Measurements from ENCODE around the gene DHRS4. TPM values are rescaled to one million over a fixed set of nuclear protein-coding genes. Genes with fewer than 3 reads are reported as not detected.
A peak's percentile ranks its signal among the peaks of the same experiment; 100 is the strongest.
"Not testable (repeated sequence)": the region's sequence is repeated elsewhere in the genome, so short reads cannot be mapped to it uniquely, and the experiment has no call there.

Gene DHRS4
- total and polyA plus RNA-seq, 2 experiments from 2014 or later = 25.4 to 35.4 TPM

DNA sequence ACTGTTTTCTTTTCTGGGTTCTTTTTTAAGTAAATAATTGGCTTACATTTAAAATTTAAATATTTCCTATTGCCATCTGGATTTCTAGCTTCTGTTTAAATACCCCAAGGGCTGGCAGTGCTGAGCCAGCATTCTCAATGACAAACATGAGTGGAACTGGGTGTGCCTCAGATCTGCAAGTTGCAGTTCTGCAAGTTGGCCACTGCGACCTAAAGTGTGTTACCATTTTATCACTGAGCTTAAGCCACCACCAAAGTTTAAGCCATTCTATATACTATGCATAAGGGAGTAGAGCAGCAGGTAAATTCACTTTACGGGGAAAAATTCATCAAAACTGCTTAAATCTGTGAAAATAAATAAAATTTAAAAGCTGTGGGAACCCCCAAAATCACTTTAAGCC is 23.6 kb downstream of the DHRS4 start:
- DNase-seq = peak; percentile 35

GRCh38 chr14:23981951-23982813 is 28.6 kb downstream of the DHRS4 start:
- H3K4me2 ChIP-seq (ENCODE audit: unreplicated experiment); in situ Hi-C loops (cut with MboI); H2AFZ ChIP-seq; H3K27ac ChIP-seq; H3K27me3 ChIP-seq (replicated peaks; ENCODE audit: insufficient read depth); H4K20me1 ChIP-seq (ENCODE audit: insufficient read depth); DNase-seq; H3K9me2 ChIP-seq (ENCODE audit: insufficient read depth); H3K9me3 ChIP-seq (ENCODE audit: low read depth); H3K79me2 ChIP-seq (ENCODE audit: insufficient read depth); H3K9ac ChIP-seq; H3K4me3 ChIP-seq; H3K36me3 ChIP-seq (ENCODE audit: low read depth): not testable (repeated sequence)
- Histone ChIP-seq H3F3A (ENCODE audit: insufficient read depth) (peaks cover 29% of the 10 kb centered on the region), H3K4me1 (ENCODE audit: insufficient read depth) (peaks cover 29% of the 10 kb centered on the region)
- WGBS, 2 experiments (ENCODE audit: low coverage in 1 of 2, low lambda C conversion rate in 2 of 2, missing lambda C conversion rate in 2 of 2) = 90% methylated on average over 10 of the region's 10 CpGs

More for the DNA sequence above, 23.6 kb downstream of the DHRS4 start:
- H3F3A ChIP-seq (ENCODE audit: insufficient read depth); H3K36me3 ChIP-seq (ENCODE audit: low read depth); H3K4me1 ChIP-seq (ENCODE audit: insufficient read depth); in situ Hi-C loops (cut with MboI); H3K4me3 ChIP-seq; H4K20me1 ChIP-seq (ENCODE audit: insufficient read depth); H3K4me2 ChIP-seq (ENCODE audit: unreplicated experiment); H2AFZ ChIP-seq; H3K27me3 ChIP-seq (replicated peaks; ENCODE audit: insufficient read depth); H3K9ac ChIP-seq; H3K79me2 ChIP-seq (ENCODE audit: insufficient read depth); H3K9me2 ChIP-seq (ENCODE audit: insufficient read depth); H3K9me3 ChIP-seq (ENCODE audit: low read depth); H3K27ac ChIP-seq: not testable (repeated sequence)
- 46 to 49% methylated on average over 2 of the region's 2 CpGs for WGBS, 2 experiments (ENCODE audit: low coverage in 1 of 2, low lambda C conversion rate in 2 of 2, missing lambda C conversion rate in 2 of 2)

- 25 to 37% methylated on average over 4 of the region's 4 CpGs for WGBS, 2 experiments (ENCODE audit: low coverage in 1 of 2, low lambda C conversion rate in 2 of 2, missing lambda C conversion rate in 2 of 2)
- Histone ChIP-seq H3K27me3 (replicated peaks; ENCODE audit: insufficient read depth) (no peaks in the 10 kb centered on the region), H3K36me3 (ENCODE audit: low read depth) (no peaks in the 10 kb centered on the region), H3K9me2 (ENCODE audit: insufficient read depth) (no peaks in the 10 kb centered on the region), H4K20me1 (ENCODE audit: insufficient read depth) (no peaks in the 10 kb centered on the region), H3K79me2 (ENCODE audit: insufficient read depth) (no peaks in the 10 kb centered on the region), H3F3A (ENCODE audit: insufficient read depth) (peaks cover 35% of the 10 kb centered on the region), H3K4me3 (no peak overlapping the region), H2AFZ (no peak overlapping the region), H3K4me1 (ENCODE audit: insufficient read depth) (peaks cover 30% of the 10 kb centered on the region), H3K9me3 (ENCODE audit: low read depth) (no peaks in the 10 kb centered on the region), H3K27ac (no peak overlapping the region), H3K4me2 (ENCODE audit: unreplicated experiment) (no peak overlapping the region), H3K9ac (no peak overlapping the region)
- in situ Hi-C loops (cut with MboI) = no loop called here
- peak; percentile 93 for DNase-seq
- TF ChIP-seq EZH2phosphoT487 (IDR thresholded peaks at IDR 0.05; ENCODE audit: insufficient read depth, low read depth) = 0 out of 2 replicates have a peak, but pooled peaks have one; percentile 54
- no peak for TF ChIP-seq EZH2 (IDR thresholded peaks at IDR 0.05; ENCODE audit: insufficient read depth, poor library complexity, severe bottlenecking)
Measured at GRCh38 chr14:23984891-23985602, 31.5 kb downstream of the DHRS4 start.

DNA sequence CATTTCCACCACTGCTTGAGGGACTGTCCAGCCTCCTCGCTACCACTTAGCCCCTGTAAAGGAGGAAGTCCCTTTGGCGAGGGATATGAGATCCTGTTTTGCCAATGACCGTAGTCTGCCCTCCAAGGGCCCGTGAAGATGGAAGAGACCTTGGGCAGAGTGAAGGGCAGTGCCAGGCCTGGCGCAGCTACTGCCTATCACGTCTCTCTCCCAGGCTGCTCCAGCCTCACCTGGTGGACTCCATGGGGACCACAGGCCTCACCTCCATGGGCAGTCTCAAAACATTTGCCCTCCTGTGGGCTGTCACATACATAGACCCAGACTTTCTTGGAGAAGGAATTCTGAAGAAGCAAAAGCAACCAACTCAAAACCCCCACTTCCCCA is 34.6 kb downstream of the DHRS4 start:
- in situ Hi-C loops (cut with MboI); H4K20me1 ChIP-seq (ENCODE audit: insufficient read depth); DNase-seq; H3K4me3 ChIP-seq; H3K27ac ChIP-seq; H3K9me3 ChIP-seq (ENCODE audit: low read depth); H3K27me3 ChIP-seq (replicated peaks; ENCODE audit: insufficient read depth); H3K36me3 ChIP-seq (ENCODE audit: low read depth); H3K79me2 ChIP-seq (ENCODE audit: insufficient read depth); H3K9ac ChIP-seq; H3K9me2 ChIP-seq (ENCODE audit: insufficient read depth); H3K4me2 ChIP-seq (ENCODE audit: unreplicated experiment): not testable (repeated sequence)
- Histone ChIP-seq H3K4me1 (ENCODE audit: insufficient read depth) (peaks cover 30% of the 10 kb centered on the region), H2AFZ (0 out of 2 replicates have a peak overlapping the region, but pooled peaks have one; percentile 51), H3F3A (ENCODE audit: insufficient read depth) (peaks cover 35% of the 10 kb centered on the region)
- 82 to 83% methylated on average over 5 to 6 of the region's 6 CpGs for WGBS, 2 experiments (ENCODE audit: low coverage in 1 of 2, low lambda C conversion rate in 2 of 2, missing lambda C conversion rate in 2 of 2)

GRCh38 chr14:23988607-23989363 is 35.2 kb downstream of the DHRS4 start, which contains the start of gene DHRS4L2:
DHRS4L2 (plus strand) TSS chr14:23988929; CDS start chr14:23988948, 19 bp downstream.
- H3K27ac ChIP-seq = 0 out of 2 replicates have a peak within 1 kb of the TSS, but pooled peaks have one; percentile 67
- DNase-seq = peak; percentile 69
- in situ Hi-C loops (cut with MboI); H3K9me2 ChIP-seq (ENCODE audit: insufficient read depth); H3K4me2 ChIP-seq (ENCODE audit: unreplicated experiment); H3K4me3 ChIP-seq; H4K20me1 ChIP-seq (ENCODE audit: insufficient read depth); H3K9ac ChIP-seq; H3K9me3 ChIP-seq (ENCODE audit: low read depth); H3K79me2 ChIP-seq (ENCODE audit: insufficient read depth); H3K27me3 ChIP-seq (replicated peaks; ENCODE audit: insufficient read depth); H3K36me3 ChIP-seq (ENCODE audit: low read depth): not testable (repeated sequence)
- H3F3A ChIP-seq (ENCODE audit: insufficient read depth) = peaks cover 35% of the 10 kb centered on the region
- WGBS, 2 experiments (ENCODE audit: low coverage in 1 of 2, low lambda C conversion rate in 2 of 2, missing lambda C conversion rate in 2 of 2) = 34 to 45% methylated on average over 30 to 38 of the region's 40 CpGs
- H2AFZ ChIP-seq = 0 out of 2 replicates have a peak within 1 kb of the TSS, but pooled peaks have one; percentile 51
- H3K4me1 ChIP-seq (ENCODE audit: insufficient read depth) = peaks cover 30% of the 10 kb centered on the region

- in situ Hi-C loops (cut with MboI); H4K20me1 ChIP-seq (ENCODE audit: insufficient read depth); H3K9ac ChIP-seq; H3K79me2 ChIP-seq (ENCODE audit: insufficient read depth); H3K9me2 ChIP-seq (ENCODE audit: insufficient read depth); H3K9me3 ChIP-seq (ENCODE audit: low read depth); DNase-seq; H3K27me3 ChIP-seq (replicated peaks; ENCODE audit: insufficient read depth); H3K27ac ChIP-seq; H3K4me2 ChIP-seq (ENCODE audit: unreplicated experiment); H3K4me3 ChIP-seq; H2AFZ ChIP-seq; H3K36me3 ChIP-seq (ENCODE audit: low read depth): not testable (repeated sequence)
- H3F3A ChIP-seq (ENCODE audit: insufficient read depth) = peaks cover 26% of the 10 kb centered on the region
- 34 to 37% methylated on average over 20 to 21 of the region's 21 CpGs for WGBS, 2 experiments (ENCODE audit: low coverage in 1 of 2, low lambda C conversion rate in 2 of 2, missing lambda C conversion rate in 2 of 2)
- peaks cover 27% of the 10 kb centered on the region for H3K4me1 ChIP-seq (ENCODE audit: insufficient read depth)
Measured at GRCh38 chr14:23989734-23990445, 36.3 kb downstream of the DHRS4 start.
